Measurements from ENCODE around the gene IL18RAP. TPM values are rescaled to one million over a fixed set of nuclear protein-coding genes. Genes with fewer than 3 reads are reported as not detected.

Gene IL18RAP
- total RNA-seq, 6 donors from 2014 or later: 8.0 to 16.3 (median 10.9) TPM

- TF ChIP-seq POLR2AphosphoS5 (IDR thresholded peaks at IDR 0.05) (no peak), CTCF (IDR thresholded peaks at IDR 0.05) (no peak), EP300 (IDR thresholded peaks at IDR 0.05) (no peak), POLR2A (IDR thresholded peaks at IDR 0.05) (no peak)
- no peaks in the 10 kb centered on the region for H3K36me3 ChIP-seq
- ATAC-seq (ENCODE audit: low FRiP score in 2 of 2) (no peak), DNase-seq (no peak)
- H3K27me3 ChIP-seq: no peaks in the 10 kb centered on the region
- no peaks in the 10 kb centered on the region for H3K9me3 ChIP-seq
- no peak overlapping the region for H3K4me3 ChIP-seq
- 82 to 86% methylated on average over 7 of the region's 7 CpGs for WGBS, 2 donors
- H3K4me1 ChIP-seq: no peaks in the 10 kb centered on the region
- no peak overlapping the region for H3K27ac ChIP-seq
Observed at GRCh38 chr2:102481931-102482330, 59.0 kb downstream of the IL18RAP start.

DNA sequence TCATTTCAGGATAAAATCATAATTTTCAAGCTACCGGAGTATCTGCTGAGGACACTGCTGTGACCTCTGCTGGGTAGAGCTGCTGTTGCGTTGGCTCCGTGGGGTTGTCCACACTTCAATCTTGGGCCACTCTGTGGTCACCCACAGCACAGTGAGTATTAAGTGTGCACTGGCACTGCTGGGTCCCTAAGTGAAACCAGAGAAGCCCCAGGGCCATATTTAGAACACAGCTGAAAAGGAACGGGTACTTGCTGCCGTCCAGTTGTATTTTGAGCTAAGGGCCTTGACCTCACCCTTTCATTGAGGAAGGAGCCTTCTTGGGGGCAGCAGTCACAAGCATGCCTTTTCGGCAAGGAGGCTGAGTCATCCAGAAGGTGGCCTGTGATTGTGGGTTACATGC is 60.1 kb downstream of the IL18RAP start:
- H3K27me3 ChIP-seq: no peaks in the 10 kb centered on the region
- H3K9me3 ChIP-seq: no peaks in the 10 kb centered on the region
- no peak overlapping the region for H3K4me3 ChIP-seq
- no peaks in the 10 kb centered on the region for H3K36me3 ChIP-seq
- DNase-seq: no peak
- WGBS, 2 donors: 89 to 90% methylated on average over 2 to 6 of the region's 6 CpGs
- H3K4me1 ChIP-seq: peaks cover 0 to 3% (median 0%) of the 10 kb centered on the region in 4 donors
- TF ChIP-seq POLR2A (IDR thresholded peaks at IDR 0.05) (no peak), CTCF (IDR thresholded peaks at IDR 0.05) (no peak), POLR2AphosphoS5 (IDR thresholded peaks at IDR 0.05) (no peak), EP300 (IDR thresholded peaks at IDR 0.05) (no peak)
- no peak for ATAC-seq (ENCODE audit: low FRiP score in 2 of 2)
- no peak overlapping the region for H3K27ac ChIP-seq

DNA sequence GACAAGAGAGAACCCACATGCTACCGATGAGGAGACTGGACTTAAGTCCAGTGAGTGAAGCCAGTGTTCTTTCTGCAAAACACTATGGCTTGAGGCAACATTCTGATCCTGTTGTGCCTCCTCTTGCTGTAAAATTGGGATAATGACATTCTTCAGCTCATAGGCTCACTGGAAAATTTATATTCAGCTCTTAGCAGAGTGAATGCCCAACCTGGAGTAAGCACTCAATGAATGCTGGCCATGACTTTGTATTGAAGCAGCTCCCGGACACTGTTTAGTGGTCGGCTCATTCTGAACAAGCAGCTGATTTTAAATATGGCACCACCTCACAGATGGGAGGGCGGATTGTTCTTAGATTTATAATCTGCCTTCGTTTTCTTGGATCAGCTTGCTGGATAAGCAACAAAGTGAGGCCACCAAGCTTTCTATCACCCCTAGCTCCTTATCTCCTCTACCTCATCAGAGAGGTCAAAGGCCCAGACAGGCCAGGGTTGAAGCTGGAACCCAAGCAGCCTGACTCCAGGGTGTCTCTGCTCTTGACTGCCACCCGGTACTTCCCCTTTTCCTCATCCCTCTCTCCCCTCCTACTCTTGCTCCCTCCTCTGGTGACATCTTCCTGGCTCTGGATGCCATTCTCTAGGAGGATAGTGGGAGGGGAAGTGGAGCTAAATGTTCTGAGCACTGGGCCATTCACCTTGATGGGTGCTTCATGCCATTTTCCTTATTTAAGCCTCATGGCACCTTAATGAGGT is 61.5 kb downstream of the IL18RAP start:
- no peaks in the 10 kb centered on the region for H3K27me3 ChIP-seq
- no peaks in the 10 kb centered on the region for H3K9me3 ChIP-seq
- no peak overlapping the region for H3K27ac ChIP-seq
- DNase-seq (no peak), ATAC-seq (ENCODE audit: low FRiP score in 2 of 2) (no peak)
- H3K36me3 ChIP-seq: no peaks in the 10 kb centered on the region
- no peak for TF ChIP-seq POLR2A (IDR thresholded peaks at IDR 0.05)
- no peak for TF ChIP-seq CTCF (IDR thresholded peaks at IDR 0.05)
- no peak for TF ChIP-seq EP300 (IDR thresholded peaks at IDR 0.05)
- TF ChIP-seq POLR2AphosphoS5 (IDR thresholded peaks at IDR 0.05): no peak
- WGBS, 2 donors: 81 to 83% methylated on average over 6 of the region's 6 CpGs
- H3K4me3 ChIP-seq: no peak overlapping the region
- peaks cover 0 to 3% (median 0%) of the 10 kb centered on the region in 4 donors for H3K4me1 ChIP-seq

- Histone ChIP-seq H3K27ac (no peak overlapping the region), H3K27me3 (no peaks in the 10 kb centered on the region), H3K4me1 (peaks cover 0 to 3% (median 0%) of the 10 kb centered on the region in 4 donors), H3K4me3 (no peak overlapping the region), H3K9me3 (no peaks in the 10 kb centered on the region), H3K36me3 (no peaks in the 10 kb centered on the region)
- TF ChIP-seq EP300 (IDR thresholded peaks at IDR 0.05) (no peak), CTCF (IDR thresholded peaks at IDR 0.05) (no peak), POLR2AphosphoS5 (IDR thresholded peaks at IDR 0.05) (no peak), POLR2A (IDR thresholded peaks at IDR 0.05) (no peak)
- WGBS, 2 donors: 74 to 76% methylated on average over 5 of the region's 5 CpGs
- peak in 1 of 2 donors; percentile 2 for DNase-seq
- ATAC-seq (ENCODE audit: low FRiP score in 2 of 2): no peak
Observed at GRCh38 chr2:102485147-102485785, 62.3 kb downstream of the IL18RAP start.

Data from upper lobe of left lung (tissue), 6 donors.